Measurements from ENCODE around the gene LZTS3. TPM values are rescaled to one million over a fixed set of nuclear protein-coding genes. Genes with fewer than 3 reads are reported as not detected.
A peak's percentile ranks its signal among the peaks of the same experiment; 100 is the strongest.

The LZTS3 gene
- total and polyA plus RNA-seq, 2 of the 13 experiments (the other 11 are each of a cell fraction or from before 2014, with no cell fraction given): 10.1 to 31.3 TPM

DNA sequence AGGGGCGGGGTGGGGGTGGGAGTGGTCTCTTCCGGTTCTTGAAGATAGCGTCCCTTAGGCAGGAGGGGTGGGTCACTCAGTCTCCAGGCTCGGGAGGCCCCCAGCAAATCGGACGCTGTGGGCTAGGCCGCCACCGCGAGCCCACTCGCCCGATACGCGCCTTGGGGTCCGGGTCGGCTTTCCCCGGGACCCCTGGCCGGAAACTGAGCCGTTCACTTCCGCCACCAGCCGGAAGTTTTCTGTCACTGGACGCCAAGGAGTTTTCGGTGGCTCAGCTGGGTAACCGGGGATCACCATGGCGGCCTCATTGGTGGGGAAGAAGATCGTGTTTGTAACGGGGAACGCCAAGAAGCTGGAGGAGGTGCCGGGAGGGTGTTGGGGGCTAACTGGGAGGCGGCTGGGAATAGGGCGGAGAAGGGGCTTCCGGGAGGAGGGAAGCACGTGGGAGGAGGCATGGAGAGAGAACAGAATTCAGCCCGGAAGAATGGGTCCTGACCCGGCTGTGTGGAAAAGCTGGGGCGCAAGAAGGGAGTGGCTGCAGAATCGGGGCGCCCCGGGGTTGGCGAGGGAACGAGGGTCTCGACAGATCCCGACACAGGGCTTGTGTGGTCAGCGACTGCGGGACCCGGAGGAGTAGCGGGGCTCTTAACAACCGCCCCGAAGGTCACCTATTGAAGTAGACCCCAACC lies 36.1 kb upstream of the LZTS3 start, which contains the start of gene ITPA (continued):
- TF ChIP-seq RELA (CRISPR knock-in tag; IDR thresholded peaks at IDR 0.05) (no peak; the same call in 1 of the 2 replicates), MYNN (CRISPR knock-in tag; IDR thresholded peaks at IDR 0.05; ENCODE audit: low read depth) (no peak), NR2F6 (IDR thresholded peaks at IDR 0.05) (no peak), NR2F6 (CRISPR knock-in tag; IDR thresholded peaks at IDR 0.05) (peak; percentile 69; the same call in 1 of the 2 replicates), MED8 (CRISPR knock-in tag; IDR thresholded peaks at IDR 0.05; ENCODE audit: insufficient replicate concordance) (peak; percentile 61), SIN3B (IDR thresholded peaks at IDR 0.05; ENCODE audit: low read length) (peak; percentile 60; the same call in 1 of the 2 replicates), SIN3A (IDR thresholded peaks at IDR 0.05; ENCODE audit: borderline replicate concordance, low read depth, low read length) (peak; percentile 94), PHF21A (CRISPR knock-in tag; IDR thresholded peaks at IDR 0.05) (0 out of 2 replicates have a peak, but pooled peaks have one; percentile 29), ZNF891 (CRISPR knock-in tag; IDR thresholded peaks at IDR 0.05) (peak; percentile 46; the same call in 1 of the 2 replicates), ZFP36L2 (CRISPR knock-in tag; IDR thresholded peaks at IDR 0.05) (no peak), HDAC1 (CRISPR knock-in tag; IDR thresholded peaks at IDR 0.05) (peak; percentile 98), TARDBP (CRISPR knock-in tag; IDR thresholded peaks at IDR 0.05) (peak; percentile 89; the same call in 1 of the 2 replicates), SALL1 (CRISPR knock-in tag; IDR thresholded peaks at IDR 0.05) (peak; percentile 75), PHF20 (CRISPR knock-in tag; IDR thresholded peaks at IDR 0.05) (peak; percentile 97), KLF11 (CRISPR knock-in tag; IDR thresholded peaks at IDR 0.05) (peak; percentile 55; the same call in 1 of the 2 replicates), RAD21 (CRISPR knock-in tag; IDR thresholded peaks at IDR 0.05) (0 out of 2 replicates have a peak, but pooled peaks have one; percentile 52), FOSL1 (CRISPR knock-in tag; IDR thresholded peaks at IDR 0.05; ENCODE audit: borderline replicate concordance) (no peak), ZNF510 (CRISPR knock-in tag; IDR thresholded peaks at IDR 0.05; ENCODE audit: low read depth) (peak; percentile 99; the same call in 1 of the 2 replicates), NFE2L2 (IDR thresholded peaks at IDR 0.05; ENCODE audit: low read length) (no peak), BHLHE40 (IDR thresholded peaks at IDR 0.05; ENCODE audit: low read length) (peak; percentile 19; the same call in 1 of the 2 replicates), ZNF7 (CRISPR knock-in tag; IDR thresholded peaks at IDR 0.05) (no peak), PLRG1 (conservative IDR thresholded peaks at IDR 0.05) (no peak), TCF7 (IDR thresholded peaks at IDR 0.05; ENCODE audit: low read depth) (no peak), ZKSCAN8 (CRISPR knock-in tag; IDR thresholded peaks at IDR 0.05; ENCODE audit: borderline replicate concordance) (no peak), ZNF484 (CRISPR knock-in tag; IDR thresholded peaks at IDR 0.05; ENCODE audit: borderline replicate concordance, low read depth) (no peak), ZSCAN31 (CRISPR knock-in tag; IDR thresholded peaks at IDR 0.05; ENCODE audit: low read depth) (peak; percentile 80), TAF1 (CRISPR knock-in tag; IDR thresholded peaks at IDR 0.05) (peak; percentile 92)
- TF ChIP-seq, protein P1, sequence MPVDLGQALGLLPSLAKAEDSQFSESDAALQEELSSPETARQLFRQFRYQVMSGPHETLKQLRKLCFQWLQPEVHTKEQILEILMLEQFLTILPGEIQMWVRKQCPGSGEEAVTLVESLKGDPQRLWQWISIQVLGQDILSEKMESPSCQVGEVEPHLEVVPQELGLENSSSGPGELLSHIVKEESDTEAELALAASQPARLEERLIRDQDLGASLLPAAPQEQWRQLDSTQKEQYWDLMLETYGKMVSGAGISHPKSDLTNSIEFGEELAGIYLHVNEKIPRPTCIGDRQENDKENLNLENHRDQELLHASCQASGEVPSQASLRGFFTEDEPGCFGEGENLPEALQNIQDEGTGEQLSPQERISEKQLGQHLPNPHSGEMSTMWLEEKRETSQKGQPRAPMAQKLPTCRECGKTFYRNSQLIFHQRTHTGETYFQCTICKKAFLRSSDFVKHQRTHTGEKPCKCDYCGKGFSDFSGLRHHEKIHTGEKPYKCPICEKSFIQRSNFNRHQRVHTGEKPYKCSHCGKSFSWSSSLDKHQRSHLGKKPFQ (CRISPR knock-in tag; IDR thresholded peaks at IDR 0.05; ENCODE audit: insufficient replicate concordance): peak; percentile 47
- TF ChIP-seq, protein P2, sequence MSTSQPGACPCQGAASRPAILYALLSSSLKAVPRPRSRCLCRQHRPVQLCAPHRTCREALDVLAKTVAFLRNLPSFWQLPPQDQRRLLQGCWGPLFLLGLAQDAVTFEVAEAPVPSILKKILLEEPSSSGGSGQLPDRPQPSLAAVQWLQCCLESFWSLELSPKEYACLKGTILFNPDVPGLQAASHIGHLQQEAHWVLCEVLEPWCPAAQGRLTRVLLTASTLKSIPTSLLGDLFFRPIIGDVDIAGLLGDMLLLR (CRISPR knock-in tag; IDR thresholded peaks at IDR 0.05): peak; percentile 79
- TF ChIP-seq, protein P3, sequence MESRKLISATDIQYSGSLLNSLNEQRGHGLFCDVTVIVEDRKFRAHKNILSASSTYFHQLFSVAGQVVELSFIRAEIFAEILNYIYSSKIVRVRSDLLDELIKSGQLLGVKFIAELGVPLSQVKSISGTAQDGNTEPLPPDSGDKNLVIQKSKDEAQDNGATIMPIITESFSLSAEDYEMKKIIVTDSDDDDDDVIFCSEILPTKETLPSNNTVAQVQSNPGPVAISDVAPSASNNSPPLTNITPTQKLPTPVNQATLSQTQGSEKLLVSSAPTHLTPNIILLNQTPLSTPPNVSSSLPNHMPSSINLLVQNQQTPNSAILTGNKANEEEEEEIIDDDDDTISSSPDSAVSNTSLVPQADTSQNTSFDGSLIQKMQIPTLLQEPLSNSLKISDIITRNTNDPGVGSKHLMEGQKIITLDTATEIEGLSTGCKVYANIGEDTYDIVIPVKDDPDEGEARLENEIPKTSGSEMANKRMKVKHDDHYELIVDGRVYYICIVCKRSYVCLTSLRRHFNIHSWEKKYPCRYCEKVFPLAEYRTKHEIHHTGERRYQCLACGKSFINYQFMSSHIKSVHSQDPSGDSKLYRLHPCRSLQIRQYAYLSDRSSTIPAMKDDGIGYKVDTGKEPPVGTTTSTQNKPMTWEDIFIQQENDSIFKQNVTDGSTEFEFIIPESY (CRISPR knock-in tag; IDR thresholded peaks at IDR 0.05): no peak
